C4-2B (cell line): ENCODE results near the gene C13orf46.

ENCODE experiments used
- CTCF ChIP-seq: fragments of 450-650 bp; conservative IDR thresholded peaks from 2 replicates; pipeline ENCODE4 v1.5.1; 2017; ENCODE audit warnings: mild to moderate bottlenecking
- ZFX ChIP-seq: fragments of 450-650 bp; IDR thresholded peaks from 2 replicates; pipeline ENCODE4 v1.6.1; 2017

GRCh38 chr13:114004420-114005205, 30.7 kb upstream of the C13orf46 start:
- TF ChIP-seq CTCF = no peak
- TF ChIP-seq ZFX = no peak
